ENCODE data around the gene PCSK2. TPM values are rescaled to one million over a fixed set of nuclear protein-coding genes. Genes with fewer than 3 reads are reported as not detected.

Gene PCSK2
- total and polyA plus RNA-seq, 2 experiments from 2014 or later: 1.3 to 3.8 TPM

DNA sequence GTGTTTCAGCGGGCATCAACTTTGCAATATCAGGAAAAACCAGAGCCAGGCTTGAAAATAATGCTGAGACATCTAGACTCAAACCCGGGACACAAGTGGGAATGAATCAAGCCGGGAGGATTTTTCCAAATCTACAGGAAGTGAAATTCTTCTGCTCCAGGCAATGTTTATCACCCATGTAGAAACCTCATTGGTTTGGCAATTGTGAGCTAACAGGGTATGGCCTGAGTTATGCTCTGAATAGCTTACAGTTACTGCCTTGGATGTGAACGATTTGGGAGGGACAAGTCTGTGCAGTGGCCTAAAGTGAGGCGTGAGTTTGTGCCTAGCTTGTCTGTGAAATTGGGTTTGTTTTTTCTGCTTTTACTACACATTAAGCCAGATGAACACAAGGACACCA lies 87.4 kb downstream of the PCSK2 start:
- WGBS (ENCODE audit: low lambda C conversion rate, missing lambda C conversion rate): 82% methylated on average over 5 of the region's 5 CpGs
- no peak for DNase-seq (ENCODE audit: low spot score)
- no peaks in the 10 kb centered on the region for H3K9me2 ChIP-seq (replicated peaks; ENCODE audit: insufficient read depth)

DNA sequence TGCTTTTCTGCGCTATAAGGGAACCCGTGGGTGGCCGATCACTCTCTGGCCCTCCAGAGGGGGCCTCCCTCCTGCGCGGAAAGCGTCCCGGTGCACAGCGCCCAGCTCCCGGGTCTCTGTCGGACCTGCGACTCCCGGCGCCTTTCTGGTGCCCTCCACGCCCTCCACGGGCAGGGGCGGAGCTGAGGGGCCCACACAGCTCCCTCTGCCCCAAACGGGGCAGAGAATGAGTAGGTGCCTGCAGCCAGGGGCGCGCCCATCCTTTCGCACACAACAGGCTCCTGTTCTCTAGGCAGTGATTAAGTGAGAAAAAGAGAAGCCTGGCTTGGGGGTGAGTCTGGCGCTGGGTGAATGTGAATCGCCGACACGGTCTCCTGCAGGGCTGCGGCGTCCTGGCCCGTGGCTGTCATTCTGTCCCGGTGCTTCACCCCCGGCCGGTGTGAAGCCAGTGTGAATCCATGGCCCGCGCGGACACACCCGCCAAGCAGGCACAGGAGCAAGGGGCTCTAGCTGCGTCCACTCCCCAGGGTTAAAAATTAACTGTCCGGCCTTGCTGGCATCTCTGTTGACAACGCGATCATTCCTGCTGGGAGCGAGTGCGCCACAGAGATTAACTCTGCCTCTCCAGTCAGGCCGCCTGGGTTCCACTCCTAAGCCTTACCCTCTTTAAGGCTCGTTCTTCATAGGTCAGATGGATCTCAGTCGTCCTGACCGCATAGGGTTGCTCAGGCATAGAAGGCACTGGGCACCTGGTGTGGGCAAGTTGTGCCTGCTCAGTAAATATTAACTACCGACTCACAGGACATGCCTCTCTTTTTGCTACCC lies 88.8 kb downstream of the PCSK2 start:
- Histone ChIP-seq H4K20me1 (ENCODE audit: insufficient read depth, poor library complexity, severe bottlenecking) (no peaks in the 10 kb centered on the region), H3K4me1 (ENCODE audit: insufficient read depth) (no peaks in the 10 kb centered on the region), H2AFZ (no peak overlapping the region), H3K9me3 (ENCODE audit: low read depth) (no peaks in the 10 kb centered on the region), H3K4me2 (no peak overlapping the region), H3K36me3 (replicated peaks; ENCODE audit: insufficient read depth, low read depth) (no peaks in the 10 kb centered on the region), H3K27ac (no peak overlapping the region), H3K4me3 (no peak overlapping the region), H3K27me3 (peaks cover 8% of the 10 kb centered on the region), H3K79me2 (no peaks in the 10 kb centered on the region), H3K9me2 (replicated peaks; ENCODE audit: insufficient read depth) (no peaks in the 10 kb centered on the region)
- DNase-seq (ENCODE audit: low spot score): no peak
- TF ChIP-seq EZH2phosphoT487 (IDR thresholded peaks at IDR 0.05; ENCODE audit: low read depth, severe bottlenecking, unreplicated experiment): no peak
- TF ChIP-seq, protein P1, sequence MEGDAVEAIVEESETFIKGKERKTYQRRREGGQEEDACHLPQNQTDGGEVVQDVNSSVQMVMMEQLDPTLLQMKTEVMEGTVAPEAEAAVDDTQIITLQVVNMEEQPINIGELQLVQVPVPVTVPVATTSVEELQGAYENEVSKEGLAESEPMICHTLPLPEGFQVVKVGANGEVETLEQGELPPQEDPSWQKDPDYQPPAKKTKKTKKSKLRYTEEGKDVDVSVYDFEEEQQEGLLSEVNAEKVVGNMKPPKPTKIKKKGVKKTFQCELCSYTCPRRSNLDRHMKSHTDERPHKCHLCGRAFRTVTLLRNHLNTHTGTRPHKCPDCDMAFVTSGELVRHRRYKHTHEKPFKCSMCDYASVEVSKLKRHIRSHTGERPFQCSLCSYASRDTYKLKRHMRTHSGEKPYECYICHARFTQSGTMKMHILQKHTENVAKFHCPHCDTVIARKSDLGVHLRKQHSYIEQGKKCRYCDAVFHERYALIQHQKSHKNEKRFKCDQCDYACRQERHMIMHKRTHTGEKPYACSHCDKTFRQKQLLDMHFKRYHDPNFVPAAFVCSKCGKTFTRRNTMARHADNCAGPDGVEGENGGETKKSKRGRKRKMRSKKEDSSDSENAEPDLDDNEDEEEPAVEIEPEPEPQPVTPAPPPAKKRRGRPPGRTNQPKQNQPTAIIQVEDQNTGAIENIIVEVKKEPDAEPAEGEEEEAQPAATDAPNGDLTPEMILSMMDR (IDR thresholded peaks at IDR 0.05; ENCODE audit: poor library complexity): no peak
- WGBS (ENCODE audit: low lambda C conversion rate, missing lambda C conversion rate): 88% methylated on average over 38 of the region's 45 CpGs

More for the DNA sequence above, 87.4 kb downstream of the PCSK2 start:
- TF ChIP-seq EZH2 (IDR thresholded peaks at IDR 0.05; ENCODE audit: borderline replicate concordance) (no peak), EZH2phosphoT487 (IDR thresholded peaks at IDR 0.05; ENCODE audit: low read depth, severe bottlenecking, unreplicated experiment) (no peak)
- TF ChIP-seq, protein P1 (IDR thresholded peaks at IDR 0.05; ENCODE audit: poor library complexity): no peak
- Histone ChIP-seq H3K4me2 (no peak overlapping the region), H3K4me3 (no peak overlapping the region), H3K79me2 (no peaks in the 10 kb centered on the region), H2AFZ (no peak overlapping the region), H3K4me1 (ENCODE audit: insufficient read depth) (no peaks in the 10 kb centered on the region), H3K9me3 (ENCODE audit: low read depth) (no peaks in the 10 kb centered on the region), H4K20me1 (ENCODE audit: insufficient read depth, poor library complexity, severe bottlenecking) (no peaks in the 10 kb centered on the region), H3K27me3 (peaks cover 8% of the 10 kb centered on the region), H3K36me3 (replicated peaks; ENCODE audit: insufficient read depth, low read depth) (no peaks in the 10 kb centered on the region), H3K27ac (no peak overlapping the region)

DNA sequence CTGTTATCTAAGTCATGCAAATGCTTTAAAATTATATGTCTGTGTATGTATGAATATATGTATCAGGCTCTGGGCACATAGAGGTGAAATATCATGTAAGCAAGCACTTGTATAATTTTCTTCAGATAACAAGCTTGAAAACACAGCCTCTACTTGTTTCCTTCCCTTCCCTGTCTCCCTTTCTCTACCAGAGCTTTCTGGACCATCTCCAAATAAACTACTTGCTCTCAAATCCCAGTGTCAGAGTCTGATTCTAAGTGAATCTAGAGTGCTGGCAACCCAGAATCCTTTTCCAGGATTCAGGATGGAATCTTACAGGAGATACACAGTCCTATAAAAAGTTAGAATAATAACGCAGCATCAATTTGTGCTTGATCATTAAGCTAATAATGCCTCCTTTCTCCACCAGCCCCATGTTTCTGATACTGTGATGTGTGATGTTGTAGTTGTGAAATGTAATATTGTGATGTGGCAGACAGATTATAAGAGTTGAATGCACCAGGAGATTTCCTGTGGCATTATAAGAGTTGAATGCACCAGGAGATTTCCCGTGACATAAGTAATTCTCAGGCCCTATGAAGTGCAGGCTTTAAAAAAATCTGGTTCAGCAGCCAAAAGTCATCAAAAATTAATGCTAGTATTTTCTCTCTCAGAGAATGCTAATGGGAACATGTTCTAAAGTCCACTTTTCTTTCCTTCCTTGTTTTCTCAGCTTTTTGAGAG lies 89.6 kb downstream of the PCSK2 start:
- Histone ChIP-seq H3K4me3 (no peak overlapping the region), H3K79me2 (no peaks in the 10 kb centered on the region), H3K27ac (no peak overlapping the region), H3K9me3 (ENCODE audit: low read depth) (no peaks in the 10 kb centered on the region), H2AFZ (no peak overlapping the region), H3K36me3 (replicated peaks; ENCODE audit: insufficient read depth, low read depth) (no peaks in the 10 kb centered on the region), H4K20me1 (ENCODE audit: insufficient read depth, poor library complexity, severe bottlenecking) (no peaks in the 10 kb centered on the region), H3K27me3 (peaks cover 8% of the 10 kb centered on the region), H3K4me2 (no peak overlapping the region), H3K9me2 (replicated peaks; ENCODE audit: insufficient read depth) (no peaks in the 10 kb centered on the region), H3K4me1 (ENCODE audit: insufficient read depth) (no peaks in the 10 kb centered on the region)
- WGBS (ENCODE audit: low lambda C conversion rate, missing lambda C conversion rate): 83% methylated on average over 2 of the region's 2 CpGs
- TF ChIP-seq, protein P1 (IDR thresholded peaks at IDR 0.05; ENCODE audit: poor library complexity): no peak
- TF ChIP-seq EZH2phosphoT487 (IDR thresholded peaks at IDR 0.05; ENCODE audit: low read depth, severe bottlenecking, unreplicated experiment): no peak
- no peak for TF ChIP-seq EZH2 (IDR thresholded peaks at IDR 0.05; ENCODE audit: borderline replicate concordance)
- DNase-seq (ENCODE audit: low spot score): no peak
